OCI-LY7 (cell line): ENCODE data around the gene MSRB3.

ENCODE experiments used
- CTCF ChIP-seq: fragments of 200-600 bp; sonication (generic); conservative IDR thresholded peaks from 2 replicates; pipeline ENCODE4 v1.5.1; 2014; ENCODE audit warnings: mild to moderate bottlenecking, antibody characterized with exemption, low read length, moderate library complexity, mixed read lengths
- EZH2phosphoT487 ChIP-seq: fragments of 200-600 bp; sonication (generic); IDR thresholded peaks from 2 replicates; pipeline ENCODE4 v1.6.1; 2018; ENCODE audit warnings: low read depth, borderline replicate concordance, mild to moderate bottlenecking, mixed run types, antibody characterized with exemption, low read length, moderate library complexity, mixed read lengths

- no peak for TF ChIP-seq CTCF
- TF ChIP-seq EZH2phosphoT487 = no peak
Measured at GRCh38 chr12:65259501-65259900, 19.0 kb upstream of the MSRB3 start.
